CD4-positive, alpha-beta T cell treated with Interferon gamma for 1 hour (primary cell): Measurements from ENCODE around the gene HLA-DQB1.
A peak's percentile ranks its signal among the peaks of the same experiment; 100 is the strongest.

Source experiments
- DNase-seq: peaks from one replicate; pipeline ENCODE4 v3.0.0-alpha.2; 2020

The HLA-DQB1 gene

DNA sequence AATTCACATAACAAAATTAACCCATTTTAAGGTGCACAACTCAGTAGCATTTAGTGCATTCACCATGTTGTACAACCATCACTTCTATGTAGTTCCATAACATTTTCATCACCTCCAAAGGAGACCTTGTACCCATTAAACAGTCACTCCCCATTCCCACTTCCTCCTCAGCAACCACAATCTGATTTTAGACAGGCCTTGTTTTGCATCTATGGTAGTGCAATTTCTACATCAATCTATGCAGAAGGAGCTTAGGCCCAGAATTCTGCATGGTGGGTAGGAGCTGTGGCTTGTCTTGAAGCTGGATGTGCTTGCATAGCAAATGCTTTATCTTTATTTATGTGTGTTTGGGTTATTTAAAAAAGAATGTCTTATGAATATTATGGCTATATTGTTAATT, 42.8 kb downstream of the HLA-DQB1 start:
- no peak for DNase-seq

DNA sequence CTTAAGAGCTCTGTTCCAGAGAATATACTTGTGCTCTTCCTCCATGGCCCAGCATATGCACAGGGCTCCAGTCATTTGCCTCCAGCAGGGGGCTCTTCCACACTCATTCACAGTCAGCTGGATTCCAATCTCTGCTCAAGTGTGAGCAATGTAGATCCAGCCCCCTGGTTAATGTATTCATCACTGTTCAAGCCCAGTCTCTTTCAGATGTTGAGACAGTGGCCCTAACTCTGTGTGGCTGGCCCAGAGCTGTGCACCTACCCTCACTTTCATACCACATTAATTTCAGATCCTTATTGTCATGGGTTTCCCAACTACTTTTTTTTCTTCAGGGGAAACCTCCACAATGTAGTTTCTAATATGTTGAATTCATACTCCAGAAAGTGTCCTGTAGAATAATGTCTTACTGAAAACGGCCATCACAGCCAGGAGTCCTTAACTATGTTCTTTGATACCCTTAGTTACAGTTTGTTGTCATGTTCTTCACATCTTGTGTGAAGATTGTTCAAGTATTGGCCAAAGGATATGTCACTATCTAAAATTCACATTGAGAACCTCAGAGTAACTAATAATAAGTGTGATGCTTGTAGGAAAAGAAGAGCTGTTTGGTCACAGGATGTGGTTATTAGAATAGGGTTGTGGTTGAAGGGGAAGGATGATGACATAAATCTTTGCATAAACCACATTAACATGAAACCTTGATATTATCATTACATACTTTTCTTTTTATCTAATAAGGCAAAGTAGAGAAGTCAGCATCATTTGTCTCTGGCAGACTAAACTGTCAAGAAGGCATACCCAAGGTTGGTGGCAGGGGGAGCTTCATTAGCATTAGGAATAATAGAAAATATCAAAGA, 43.7 kb downstream of the HLA-DQB1 start:
- DNase-seq = peak; percentile 81

DNA sequence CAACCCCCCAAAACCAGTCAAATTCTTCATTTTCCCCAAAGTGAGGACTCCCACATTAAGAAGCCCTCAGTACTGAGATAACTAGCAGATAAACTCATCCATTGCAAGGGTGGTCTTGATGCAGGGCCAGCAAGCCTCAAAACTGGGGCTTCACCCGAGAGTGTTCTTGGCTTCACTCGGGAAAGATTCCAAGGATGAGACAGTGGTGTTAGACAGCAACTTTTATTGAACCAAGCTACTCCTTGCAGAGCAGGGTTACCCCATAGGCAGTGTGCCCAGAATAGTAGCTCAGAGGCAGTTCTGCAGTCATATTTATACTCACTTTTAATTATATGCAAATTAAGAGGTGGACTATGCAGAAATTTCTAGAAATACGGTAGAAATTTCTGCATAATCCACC, 45.1 kb downstream of the HLA-DQB1 start:
- DNase-seq = no peak

DNA sequence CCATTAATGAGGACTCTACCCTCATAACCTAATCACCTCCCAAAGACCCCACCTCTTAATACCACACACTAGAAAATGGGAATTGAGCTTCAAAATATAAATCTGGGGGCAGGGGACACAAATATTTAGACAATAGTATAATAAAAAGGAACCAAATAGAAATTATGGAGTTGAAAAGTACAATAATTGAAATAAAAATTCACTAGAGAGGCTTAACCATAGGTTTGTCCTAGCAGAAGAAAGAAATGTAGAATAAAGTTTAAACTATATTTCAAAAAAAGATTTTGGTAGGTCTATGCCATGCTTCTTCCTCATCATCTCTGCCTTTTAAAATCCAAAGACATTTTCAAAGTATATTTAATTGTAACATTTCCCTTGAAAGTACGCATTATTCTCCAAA, 48.7 kb downstream of the HLA-DQB1 start:
- DNase-seq = no peak

DNA sequence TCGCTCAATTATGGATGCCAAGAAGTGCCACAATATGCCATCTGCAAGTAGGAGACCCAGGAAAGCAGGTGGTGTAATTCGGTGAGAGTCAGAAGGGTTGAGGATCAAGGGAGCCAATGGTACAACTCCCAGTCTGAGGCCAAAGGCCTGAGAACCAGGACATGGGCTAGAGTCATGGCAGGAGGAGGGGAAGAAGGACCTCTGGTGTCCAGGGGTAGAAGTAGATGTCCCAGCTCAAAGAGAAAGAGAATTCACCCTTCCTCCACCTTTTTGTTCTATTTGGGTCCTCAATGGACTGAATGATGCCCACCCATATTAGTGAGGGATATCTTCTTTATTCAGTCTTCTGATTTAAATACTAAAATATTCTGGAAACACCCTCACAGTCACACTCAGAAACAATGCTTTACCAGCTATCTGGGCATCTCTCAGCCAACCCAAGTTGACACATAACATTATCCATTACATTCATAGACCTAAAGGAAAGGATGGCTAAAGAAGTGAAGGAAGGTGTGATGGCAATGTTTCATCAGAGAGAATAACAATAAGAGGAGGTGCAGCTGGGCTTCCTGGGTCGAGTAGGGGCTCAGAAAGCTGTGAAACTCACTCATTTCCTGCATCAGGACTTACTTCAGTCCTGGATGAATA, 50.4 kb downstream of the HLA-DQB1 start:
- DNase-seq = no peak

DNA sequence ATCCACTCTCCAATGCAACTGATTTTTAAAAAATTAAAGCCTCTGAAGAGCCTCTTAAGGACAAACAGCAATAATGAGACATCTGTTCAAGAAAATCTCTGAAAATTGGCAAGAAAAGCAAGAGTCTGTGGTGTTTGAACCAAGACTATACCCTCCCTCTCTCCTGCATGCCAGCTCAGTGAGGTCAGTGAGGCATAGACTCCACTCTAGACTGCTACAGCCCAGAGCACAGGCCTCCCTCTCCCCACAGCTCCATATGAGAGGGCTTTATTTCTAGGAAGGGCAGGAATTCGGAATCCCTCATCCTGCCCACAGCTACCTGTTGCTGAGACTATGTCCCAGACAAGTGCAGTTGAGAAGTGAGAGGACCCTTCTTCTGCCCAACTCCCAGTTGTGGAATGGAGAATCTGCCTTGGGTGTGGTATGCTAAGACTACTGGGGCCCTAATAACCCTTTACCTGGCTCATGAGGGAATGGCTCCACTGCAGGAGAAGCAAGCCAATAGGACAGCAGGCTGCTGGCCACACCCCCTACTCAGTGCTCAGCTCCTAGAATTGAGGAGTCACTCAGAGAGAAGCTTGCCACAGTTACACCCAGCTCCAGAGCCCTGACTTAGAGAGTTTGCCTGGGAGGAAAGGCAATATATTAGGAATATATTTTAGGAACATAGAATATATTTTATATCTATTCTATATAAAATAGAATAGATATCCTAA, 51.9 kb downstream of the HLA-DQB1 start:
- DNase-seq = no peak

DNA sequence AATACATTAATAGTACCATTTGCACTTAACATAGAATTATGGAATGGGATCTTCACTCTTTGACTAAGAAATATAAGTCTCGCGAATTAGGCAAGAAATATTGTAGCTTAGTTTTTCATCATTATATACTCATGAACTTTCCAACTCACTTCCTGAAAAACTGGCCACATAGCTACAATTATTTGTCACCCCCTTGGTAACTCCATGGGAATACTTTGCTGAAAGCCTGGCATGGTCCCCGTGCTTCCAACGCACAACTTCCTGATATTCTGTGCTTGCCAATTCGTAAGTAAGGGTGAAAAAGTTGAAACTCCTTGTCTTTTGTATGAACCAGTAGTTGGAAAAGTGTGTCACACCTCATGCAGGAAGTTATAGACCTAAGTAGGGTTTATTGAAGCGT, 53.0 kb downstream of the HLA-DQB1 start:
- no peak for DNase-seq

DNA sequence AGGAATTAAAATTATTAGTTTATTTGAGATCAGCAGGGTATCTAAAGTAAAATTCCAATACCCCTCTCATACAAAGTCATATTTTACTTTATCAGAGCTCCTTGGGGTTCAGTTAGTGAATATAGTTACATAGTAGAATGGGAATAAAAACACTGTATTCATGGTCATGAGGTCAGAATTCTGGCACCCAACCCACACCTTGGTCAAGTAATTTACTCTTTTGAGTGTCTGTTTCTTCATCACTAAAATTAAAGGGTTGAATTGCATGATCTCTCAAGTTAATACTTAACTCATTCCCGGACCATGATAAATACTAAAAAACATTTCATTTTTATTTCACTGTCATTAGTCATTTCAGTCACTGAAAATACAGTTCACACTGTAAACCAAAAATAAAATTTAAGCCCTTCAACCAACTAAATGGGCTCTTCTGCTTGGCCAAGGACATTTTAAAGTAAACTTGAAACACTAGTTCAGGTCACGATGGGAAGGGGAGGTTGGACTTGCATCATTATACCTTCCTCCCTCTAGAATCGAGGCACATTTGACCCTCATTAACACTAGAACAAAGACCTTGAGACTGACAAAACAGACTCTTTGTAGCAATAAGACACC, 55.7 kb downstream of the HLA-DQB1 start:
- DNase-seq = no peak

DNA sequence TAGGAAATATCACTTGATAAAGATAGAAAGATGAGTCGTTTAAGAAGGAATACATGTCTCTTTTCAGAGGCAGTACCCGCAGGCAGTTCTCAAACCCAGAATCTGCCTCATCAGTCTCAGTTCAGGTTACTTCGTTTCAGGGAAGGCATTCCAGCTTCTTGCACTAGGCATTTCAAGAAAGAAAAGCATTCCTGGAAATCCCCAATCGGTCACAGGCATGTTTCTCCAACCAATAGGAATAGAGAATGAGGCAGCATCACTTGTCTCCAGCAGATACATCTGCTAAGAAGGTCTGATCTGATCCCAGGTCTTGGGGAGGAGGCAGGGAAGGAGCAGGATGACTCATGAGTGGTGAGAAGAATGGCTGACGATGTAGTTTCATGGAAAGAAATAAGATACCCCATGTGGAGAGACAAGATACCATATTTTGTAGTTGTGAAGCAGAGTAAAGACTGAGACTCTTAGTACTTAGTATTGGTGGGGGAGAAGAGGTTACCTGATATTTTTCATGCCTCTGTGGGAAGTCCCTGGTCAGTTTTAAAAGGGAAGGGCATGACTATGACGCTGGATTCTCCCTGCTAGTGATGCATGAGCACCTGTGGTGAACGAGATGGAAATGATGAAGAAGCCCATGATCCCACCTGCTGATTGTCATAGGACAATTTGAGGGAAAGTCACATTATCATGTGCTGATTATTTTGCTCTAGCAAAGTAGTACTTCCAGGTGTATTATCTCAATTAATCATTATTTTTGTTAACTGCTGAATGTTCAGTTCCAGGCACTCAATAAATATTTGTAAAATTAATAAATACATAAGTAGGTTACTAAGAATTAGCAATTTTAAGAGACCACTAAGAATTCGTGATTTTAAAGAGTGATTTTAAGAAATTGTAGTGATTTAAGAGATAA, 56.5 kb downstream of the HLA-DQB1 start:
- peak; percentile 78 for DNase-seq
